ENCODE results near the gene ZSCAN18. TPM values are rescaled to one million over a fixed set of nuclear protein-coding genes. Genes with fewer than 3 reads are reported as not detected.

Gene ZSCAN18
- total and polyA plus RNA-seq, 2 of the 13 experiments (the other 11 are each of a cell fraction or from before 2014, with no cell fraction given), result not detected

- Histone ChIP-seq H2AFZ (ENCODE audit: low read length) (no peak overlapping the region), H3K27ac (ENCODE audit: extremely low read length, insufficient read depth, low read length) (no peak overlapping the region), H3K36me3 (replicated peaks in 1 of 2; ENCODE audit: control insufficient read depth in 1 of 2, insufficient read depth in 2 of 2, low read length in 2 of 2) (no peaks in the 10 kb centered on the region), H3K9ac (ENCODE audit: insufficient read depth, low read depth, low read length) (no peak overlapping the region), H3K9me3 (ENCODE audit: low read length) (peaks cover 55% of the 10 kb centered on the region), H3K79me2 (ENCODE audit: insufficient read depth, low read length) (no peaks in the 10 kb centered on the region), H4K20me1 (ENCODE audit: insufficient read depth, low read length) (no peaks in the 10 kb centered on the region), H3K4me3 (replicated peaks in 1 of 3; ENCODE audit: insufficient read depth in 1 of 3, low read depth in 2 of 3, low read length in 3 of 3) (peak overlapping the region in 1 of 3 experiments; percentile 9; a peak in 1 of 6 replicates), H3K4me2 (ENCODE audit: low read depth, low read length) (peak overlapping the region; percentile 13), H3K4me1 (ENCODE audit: insufficient read depth, low read length) (no peaks in the 10 kb centered on the region), H3K27me3 (ENCODE audit: control insufficient read depth in 1 of 2, insufficient read depth in 2 of 2, low read length in 2 of 2) (no peaks in the 10 kb centered on the region)
- intact Hi-C loops (cut with micrococcal nuclease; ENCODE audit: unreplicated experiment), result no loop called here
- 32% methylated on average over 30 of the region's 37 CpGs for WGBS (ENCODE audit: low lambda C conversion rate)
- peak; percentile 72 for TF ChIP-seq ATF7 (IDR thresholded peaks at IDR 0.05)
- TF ChIP-seq ATF7 (CRISPR knock-in tag; IDR thresholded peaks at IDR 0.05), result no peak
- peak; percentile 32 for TF ChIP-seq CTCF (CRISPR knock-in tag; IDR thresholded peaks at IDR 0.05)
- TF ChIP-seq, protein P1, sequence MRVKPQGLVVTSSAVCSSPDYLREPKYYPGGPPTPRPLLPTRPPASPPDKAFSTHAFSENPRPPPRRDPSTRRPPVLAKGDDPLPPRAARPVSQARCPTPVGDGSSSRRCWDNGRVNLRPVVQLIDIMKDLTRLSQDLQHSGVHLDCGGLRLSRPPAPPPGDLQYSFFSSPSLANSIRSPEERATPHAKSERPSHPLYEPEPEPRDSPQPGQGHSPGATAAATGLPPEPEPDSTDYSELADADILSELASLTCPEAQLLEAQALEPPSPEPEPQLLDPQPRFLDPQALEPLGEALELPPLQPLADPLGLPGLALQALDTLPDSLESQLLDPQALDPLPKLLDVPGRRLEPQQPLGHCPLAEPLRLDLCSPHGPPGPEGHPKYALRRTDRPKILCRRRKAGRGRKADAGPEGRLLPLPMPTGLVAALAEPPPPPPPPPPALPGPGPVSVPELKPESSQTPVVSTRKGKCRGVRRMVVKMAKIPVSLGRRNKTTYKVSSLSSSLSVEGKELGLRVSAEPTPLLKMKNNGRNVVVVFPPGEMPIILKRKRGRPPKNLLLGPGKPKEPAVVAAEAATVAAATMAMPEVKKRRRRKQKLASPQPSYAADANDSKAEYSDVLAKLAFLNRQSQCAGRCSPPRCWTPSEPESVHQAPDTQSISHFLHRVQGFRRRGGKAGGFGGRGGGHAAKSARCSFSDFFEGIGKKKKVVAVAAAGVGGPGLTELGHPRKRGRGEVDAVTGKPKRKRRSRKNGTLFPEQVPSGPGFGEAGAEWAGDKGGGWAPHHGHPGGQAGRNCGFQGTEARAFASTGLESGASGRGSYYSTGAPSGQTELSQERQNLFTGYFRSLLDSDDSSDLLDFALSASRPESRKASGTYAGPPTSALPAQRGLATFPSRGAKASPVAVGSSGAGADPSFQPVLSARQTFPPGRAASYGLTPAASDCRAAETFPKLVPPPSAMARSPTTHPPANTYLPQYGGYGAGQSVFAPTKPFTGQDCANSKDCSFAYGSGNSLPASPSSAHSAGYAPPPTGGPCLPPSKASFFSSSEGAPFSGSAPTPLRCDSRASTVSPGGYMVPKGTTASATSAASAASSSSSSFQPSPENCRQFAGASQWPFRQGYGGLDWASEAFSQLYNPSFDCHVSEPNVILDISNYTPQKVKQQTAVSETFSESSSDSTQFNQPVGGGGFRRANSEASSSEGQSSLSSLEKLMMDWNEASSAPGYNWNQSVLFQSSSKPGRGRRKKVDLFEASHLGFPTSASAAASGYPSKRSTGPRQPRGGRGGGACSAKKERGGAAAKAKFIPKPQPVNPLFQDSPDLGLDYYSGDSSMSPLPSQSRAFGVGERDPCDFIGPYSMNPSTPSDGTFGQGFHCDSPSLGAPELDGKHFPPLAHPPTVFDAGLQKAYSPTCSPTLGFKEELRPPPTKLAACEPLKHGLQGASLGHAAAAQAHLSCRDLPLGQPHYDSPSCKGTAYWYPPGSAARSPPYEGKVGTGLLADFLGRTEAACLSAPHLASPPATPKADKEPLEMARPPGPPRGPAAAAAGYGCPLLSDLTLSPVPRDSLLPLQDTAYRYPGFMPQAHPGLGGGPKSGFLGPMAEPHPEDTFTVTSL (CRISPR knock-in tag; IDR thresholded peaks at IDR 0.05; ENCODE audit: borderline replicate concordance), result no peak
- no peak for TF ChIP-seq HIVEP1 (CRISPR knock-in tag; IDR thresholded peaks at IDR 0.05)
- peak; percentile 96 for TF ChIP-seq CREB1 (IDR thresholded peaks at IDR 0.05)
- no peak for TF ChIP-seq CREB1 (CRISPR knock-in tag; IDR thresholded peaks at IDR 0.05)
- TF ChIP-seq GATAD1 (CRISPR knock-in tag; IDR thresholded peaks at IDR 0.05), result no peak
- TF ChIP-seq JUN (CRISPR knock-in tag; IDR thresholded peaks at IDR 0.05), result no peak
- peak; percentile 60; the same call in 1 of the 2 replicates for TF ChIP-seq GABPB1 (CRISPR knock-in tag; IDR thresholded peaks at IDR 0.05)
- peak; percentile 48; the same call in 1 of the 2 replicates for TF ChIP-seq CREM (IDR thresholded peaks at IDR 0.05)
- TF ChIP-seq CREM (CRISPR knock-in tag; IDR thresholded peaks at IDR 0.05), result no peak
- TF ChIP-seq JDP2 (CRISPR knock-in tag; IDR thresholded peaks at IDR 0.05; ENCODE audit: borderline replicate concordance), result no peak
- ATAC-seq (no peak), FAIRE-seq (no peak), DNase-seq (ENCODE audit: low spot score) (no peak)
- in situ Hi-C loops (cut with HindIII; ENCODE audit: extremely low pct_ligation_motif_present, low pct_unique_long_range_greater_than_20kb), result no loop called here
- CTCF ChIA-PET (ENCODE audit: low intra/inter-chr PET ratio, low total read pairs), result no interaction called here
- no TSS peak for BruUV-seq (replicated peaks)
- POLR2A ChIA-PET, result no interaction called here
These were observed 42.8 kb downstream of the ZSCAN18 start for GRCh38 chr19:58054901-58055874.
